Measurements from ENCODE around the gene SMAD5. TPM values are rescaled to one million over a fixed set of nuclear protein-coding genes. Genes with fewer than 3 reads are reported as not detected.

Gene SMAD5
- polyA plus RNA-seq, 3 donors = 7.9 to 19.2 (median 17.3) TPM

- Mint-ChIP-seq H3K4me3 (no peak overlapping the region), H3K27me3 (ENCODE audit: low read depth in 3 of 3) (peaks cover 0 to 2% (median 0%) of the 10 kb centered on the region in 3 donors), H3K36me3 (peaks cover 42 to 62% of the 10 kb centered on the region in 2 donors), H3K4me1 (peaks cover 5% of the 10 kb centered on the region), H3K9me3 (peaks cover 0 to 1% (median 0%) of the 10 kb centered on the region in 7 donors), H3K27ac (peak overlapping the region in 1 of 7 donors; percentile 64)
- Histone ChIP-seq H3K4me2 (replicated peaks; ENCODE audit: extremely low read depth, low read length, poor library complexity, severe bottlenecking) (no peak overlapping the region), H3K9ac (ENCODE audit: insufficient read depth, low read length, poor library complexity, severe bottlenecking) (no peak overlapping the region), H3K4me1 (ENCODE audit: control insufficient read depth in 1 of 2, insufficient read depth in 2 of 2, low read length in 2 of 2) (no peaks in the 10 kb centered on the region), H3K36me3 (replicated peaks in 1 of 2; ENCODE audit: control insufficient read depth in 1 of 2, insufficient read depth in 2 of 2, low read length in 2 of 2) (peaks cover 26 to 65% of the 10 kb centered on the region in 2 donors), H4K20me1 (ENCODE audit: insufficient read depth, low read length) (peaks cover 5% of the 10 kb centered on the region), H3K27me3 (ENCODE audit: control insufficient read depth in 2 of 2, insufficient read depth in 2 of 2, low read length in 2 of 2) (no peaks in the 10 kb centered on the region), H3K27ac (ENCODE audit: low read depth in 1 of 2, low read length in 2 of 2) (no peak overlapping the region), H3K9me3 (replicated peaks in 1 of 2; ENCODE audit: control insufficient read depth in 1 of 2, insufficient read depth in 1 of 2, low read length in 2 of 2) (no peaks in the 10 kb centered on the region), H3K4me3 (replicated peaks in 1 of 3; ENCODE audit: low read depth in 2 of 3, low read length in 3 of 3) (no peak overlapping the region), H2AFZ (ENCODE audit: insufficient read depth, low read depth, low read length, poor library complexity, severe bottlenecking) (no peak overlapping the region), H3K79me2 (ENCODE audit: insufficient read depth, low read length) (no peaks in the 10 kb centered on the region)
- DNase-seq = no peak
- no CpG with 5 or more reads among the region's 4 CpGs for WGBS (ENCODE audit: insufficient coverage)
- intact Hi-C loops (cut with micrococcal nuclease) = no loop called here
- TF ChIP-seq CTCF (IDR thresholded peaks at IDR 0.05) = no peak
Observed at GRCh38 chr5:136162008-136162407, 29.4 kb downstream of the SMAD5 start.

DNA sequence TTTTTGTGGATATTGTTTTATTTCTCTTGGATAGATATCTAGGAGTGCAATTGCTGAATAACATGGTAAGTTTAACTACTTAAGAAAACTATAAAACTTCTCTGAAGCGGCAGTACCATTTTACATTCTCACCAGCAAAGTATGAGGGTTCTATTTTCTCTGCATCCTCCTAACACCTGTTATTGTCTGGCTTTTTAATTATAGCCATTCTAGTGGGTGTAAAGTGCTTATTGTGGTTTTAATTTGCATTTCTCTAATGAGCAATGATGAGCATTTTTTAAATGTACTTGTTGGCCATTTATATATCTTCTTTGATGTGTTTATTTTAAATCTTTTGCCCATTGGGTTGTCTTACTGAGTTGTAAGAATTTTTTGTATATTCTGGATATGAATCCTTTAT, 31.6 kb downstream of the SMAD5 start:
- H3K4me1 ChIP-seq (ENCODE audit: control insufficient read depth in 1 of 2, insufficient read depth in 2 of 2, low read length in 2 of 2) = no peaks in the 10 kb centered on the region
- Mint-ChIP-seq H3K27ac (no peak overlapping the region), H3K4me3 (no peak overlapping the region), H3K27me3 (ENCODE audit: low read depth in 3 of 3) (peaks cover 0 to 2% (median 0%) of the 10 kb centered on the region in 3 donors), H3K36me3 (peaks cover 51 to 65% of the 10 kb centered on the region in 2 donors), H3K4me1 (peaks cover 9% of the 10 kb centered on the region), H3K9me3 (no peaks in the 10 kb centered on the region)
- no peaks in the 10 kb centered on the region for H3K9me3 ChIP-seq (replicated peaks in 1 of 2; ENCODE audit: control insufficient read depth in 1 of 2, insufficient read depth in 1 of 2, low read length in 2 of 2)
- intact Hi-C loops (cut with micrococcal nuclease) = no loop called here
- H3K27me3 ChIP-seq (ENCODE audit: control insufficient read depth in 2 of 2, insufficient read depth in 2 of 2, low read length in 2 of 2) = no peaks in the 10 kb centered on the region
- H3K4me3 ChIP-seq (replicated peaks in 1 of 3; ENCODE audit: low read depth in 2 of 3, low read length in 3 of 3) = no peak overlapping the region
- peaks cover 26 to 74% of the 10 kb centered on the region in 2 donors for H3K36me3 ChIP-seq (replicated peaks in 1 of 2; ENCODE audit: control insufficient read depth in 1 of 2, insufficient read depth in 2 of 2, low read length in 2 of 2)
- TF ChIP-seq CTCF (IDR thresholded peaks at IDR 0.05) = no peak
- WGBS (ENCODE audit: insufficient coverage) = no CpG with 5 or more reads among the region's 1 CpG
- no peak for DNase-seq
- H3K27ac ChIP-seq (ENCODE audit: low read depth in 1 of 2, low read length in 2 of 2) = no peak overlapping the region
- H4K20me1 ChIP-seq (ENCODE audit: insufficient read depth, low read length) = no peaks in the 10 kb centered on the region
- no peak overlapping the region for H3K9ac ChIP-seq (ENCODE audit: insufficient read depth, low read length, poor library complexity, severe bottlenecking)
- H3K79me2 ChIP-seq (ENCODE audit: insufficient read depth, low read length) = no peaks in the 10 kb centered on the region
- no peak overlapping the region for H3K4me2 ChIP-seq (replicated peaks; ENCODE audit: extremely low read depth, low read length, poor library complexity, severe bottlenecking)
- no peak overlapping the region for H2AFZ ChIP-seq (ENCODE audit: insufficient read depth, low read depth, low read length, poor library complexity, severe bottlenecking)

All from CD14-positive monocyte (primary cell).